HCEC 1CT (cell line): ENCODE measurements around the gene TRMT112.
"Not testable (repeated sequence)": the region's sequence is repeated elsewhere in the genome, so short reads cannot be mapped to it uniquely, and the experiment has no call there.

ENCODE experiments used
- DNase-seq: peaks from one replicate; pipeline ENCODE4 v3.0.0-alpha.2; 2017

TRMT112 gene

DNA sequence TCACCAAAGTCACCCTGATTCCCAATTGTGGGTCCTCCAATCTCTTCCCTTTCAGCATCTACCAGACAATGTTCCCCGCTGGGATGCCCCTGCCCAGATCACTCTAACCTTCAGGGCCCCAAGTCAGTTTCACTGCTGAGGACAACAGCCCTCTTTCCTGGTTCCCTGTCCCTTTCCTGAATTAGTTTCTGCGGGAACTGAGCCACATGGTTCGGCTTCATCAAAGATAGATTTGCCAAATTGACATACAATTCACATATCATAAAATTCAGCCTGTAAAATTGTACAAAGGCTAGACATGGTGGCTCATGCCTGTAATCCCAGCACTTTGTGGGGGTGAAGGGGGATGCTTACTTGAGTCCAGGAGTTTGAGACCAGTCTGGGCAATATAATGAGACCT, 10.6 kb upstream of the TRMT112 start:
- DNase-seq = no peak

DNA sequence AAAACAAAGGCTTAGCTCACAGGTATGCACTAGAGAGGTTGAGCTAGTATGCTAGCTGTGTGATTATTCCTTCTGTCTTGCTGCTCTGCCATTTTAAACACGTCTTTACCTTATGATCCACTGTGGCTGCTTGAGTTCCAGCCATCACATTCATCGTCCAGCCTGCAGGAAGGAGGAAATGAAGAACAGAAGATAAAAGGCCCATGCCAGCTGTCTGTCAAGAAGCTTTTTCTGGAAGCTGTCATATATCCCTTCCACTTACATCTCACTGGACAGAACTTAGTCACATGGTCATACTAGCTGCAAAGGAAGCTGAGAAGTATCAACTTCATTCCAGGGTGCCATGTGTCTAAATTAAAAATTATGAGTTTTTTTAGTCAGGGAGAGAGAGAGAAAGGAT, 10.0 kb upstream of the TRMT112 start:
- DNase-seq = no peak

DNA sequence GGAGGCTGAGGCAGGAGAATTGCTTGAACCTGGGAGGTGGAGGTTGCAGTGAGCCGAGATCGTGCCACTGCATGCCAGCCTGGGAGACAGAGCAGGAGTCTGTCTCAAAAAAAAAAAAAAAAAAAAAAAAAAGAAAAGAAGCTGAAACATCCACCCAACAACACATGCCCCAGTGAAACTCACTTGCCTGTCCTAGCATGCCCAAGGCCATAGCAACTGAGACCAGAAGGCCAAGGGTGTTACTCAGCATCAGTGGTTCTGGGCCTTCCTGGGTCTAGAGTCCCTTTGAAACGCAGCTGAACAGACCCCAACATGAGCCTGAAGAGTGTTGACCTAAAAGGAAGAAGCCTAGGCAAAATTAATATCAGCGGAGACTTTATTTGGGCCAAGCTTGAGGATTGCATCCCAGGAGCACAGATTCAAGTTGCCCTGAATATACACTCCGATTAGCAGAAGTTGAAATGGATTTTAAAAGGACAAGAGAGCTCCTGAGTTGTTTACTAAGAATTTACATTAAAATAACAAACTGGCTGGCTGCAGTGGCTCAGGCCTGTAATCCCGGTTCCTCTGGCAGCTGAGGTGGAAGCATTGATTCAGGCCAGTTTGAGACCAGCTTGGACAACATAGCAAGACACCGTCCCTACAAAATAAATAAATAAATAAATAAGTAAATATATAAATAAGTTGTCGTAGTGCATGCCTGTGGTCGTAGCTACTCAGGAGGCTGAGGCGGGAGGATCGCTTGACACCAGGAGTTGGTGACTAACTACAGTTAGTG, 7.5 kb upstream of the TRMT112 start:
- no peak for DNase-seq

DNA sequence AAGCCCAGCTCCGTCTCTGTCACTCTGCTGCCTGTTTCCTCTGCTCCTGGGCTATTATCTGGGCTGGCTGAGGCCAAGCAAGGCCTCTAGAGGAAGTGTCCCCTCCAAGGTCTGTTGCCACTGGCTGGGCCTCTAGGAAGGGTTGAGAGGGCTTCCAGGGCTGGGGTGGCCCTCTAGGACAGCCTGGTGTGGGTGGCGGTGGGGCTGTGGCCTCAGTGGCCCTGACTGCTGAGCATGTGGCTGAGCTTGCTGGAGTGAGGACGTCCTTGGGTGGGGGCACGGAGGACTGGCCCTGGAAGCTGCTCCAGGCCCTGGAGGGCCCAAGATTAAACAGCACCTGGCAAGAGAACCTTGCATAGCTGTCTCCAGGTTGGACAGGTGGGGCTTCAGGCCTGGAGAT, 6.6 kb upstream of the TRMT112 start:
- DNase-seq = not testable (repeated sequence)

DNA sequence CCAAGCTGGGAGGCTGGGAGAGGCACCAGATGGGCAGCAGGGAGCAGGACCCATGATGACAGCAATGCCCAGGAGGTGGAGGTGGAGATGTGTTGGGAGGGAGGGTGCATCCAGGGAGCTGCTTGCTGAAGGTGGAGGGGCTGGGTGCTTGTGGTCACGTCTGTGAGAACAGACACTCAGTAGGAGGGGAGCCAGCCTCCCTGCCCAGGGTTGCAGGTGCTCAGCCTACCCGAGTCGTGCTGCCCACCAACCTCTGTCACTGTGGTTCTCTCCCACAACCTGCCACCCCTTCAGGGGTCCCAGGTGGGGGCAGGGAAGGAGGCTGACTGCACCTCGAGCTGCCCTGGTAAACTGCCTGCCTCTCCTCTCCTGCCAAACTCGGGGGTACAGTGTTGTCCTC, 6.0 kb upstream of the TRMT112 start:
- no peak for DNase-seq

DNA sequence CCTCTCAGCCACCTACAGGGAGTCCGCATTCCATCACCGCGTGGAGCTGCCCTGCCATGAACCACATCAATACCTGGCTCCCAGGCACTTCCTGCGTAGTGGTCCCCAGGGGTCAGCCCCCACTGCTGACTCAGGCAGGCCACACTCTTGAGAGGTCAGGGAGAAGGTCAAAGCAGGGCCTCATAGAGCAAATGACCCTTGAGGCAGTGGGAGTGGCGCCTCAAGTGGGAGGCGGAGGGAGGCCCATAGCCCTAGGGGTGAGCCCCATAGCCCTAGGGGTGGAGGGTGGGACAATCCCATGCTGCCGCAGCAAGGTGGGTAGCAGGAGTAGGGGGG, 5.5 kb upstream of the TRMT112 start:
- no peak for DNase-seq

DNA sequence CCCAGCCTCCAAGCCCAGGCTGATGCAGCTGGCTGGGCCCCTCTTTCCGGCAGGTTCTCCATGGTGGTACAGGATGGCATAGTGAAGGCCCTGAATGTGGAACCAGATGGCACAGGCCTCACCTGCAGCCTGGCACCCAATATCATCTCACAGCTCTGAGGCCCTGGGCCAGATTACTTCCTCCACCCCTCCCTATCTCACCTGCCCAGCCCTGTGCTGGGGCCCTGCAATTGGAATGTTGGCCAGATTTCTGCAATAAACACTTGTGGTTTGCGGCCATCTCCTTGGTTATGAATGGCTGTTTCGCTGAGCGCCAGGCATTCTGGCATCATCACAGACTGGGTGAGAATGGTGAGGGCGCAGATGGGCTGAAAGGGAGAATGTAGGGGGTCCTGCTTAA, 4.2 kb upstream of the TRMT112 start:
- DNase-seq = no peak

DNA sequence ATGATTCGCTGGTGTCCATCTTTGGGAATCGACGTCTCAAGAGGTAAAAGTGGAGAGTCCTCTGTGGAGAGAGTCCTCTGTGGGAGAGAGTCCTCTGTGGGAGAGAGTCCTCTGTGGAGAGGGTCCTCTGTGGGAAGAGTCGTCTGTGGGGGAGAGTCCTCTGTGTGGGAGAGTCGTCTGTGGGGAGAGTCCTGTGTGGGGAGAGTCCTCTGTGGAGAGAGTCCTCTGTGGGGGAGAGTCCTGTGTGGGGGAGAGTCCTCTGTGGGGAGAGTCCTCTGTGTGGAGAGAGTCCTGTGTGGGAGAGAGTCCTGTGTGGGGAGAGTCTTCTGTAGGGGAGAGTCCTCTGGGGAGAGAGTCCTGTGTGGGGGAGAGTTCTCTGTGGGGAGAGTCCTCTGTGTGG, 3.7 kb upstream of the TRMT112 start:
- DNase-seq = no peak

DNA sequence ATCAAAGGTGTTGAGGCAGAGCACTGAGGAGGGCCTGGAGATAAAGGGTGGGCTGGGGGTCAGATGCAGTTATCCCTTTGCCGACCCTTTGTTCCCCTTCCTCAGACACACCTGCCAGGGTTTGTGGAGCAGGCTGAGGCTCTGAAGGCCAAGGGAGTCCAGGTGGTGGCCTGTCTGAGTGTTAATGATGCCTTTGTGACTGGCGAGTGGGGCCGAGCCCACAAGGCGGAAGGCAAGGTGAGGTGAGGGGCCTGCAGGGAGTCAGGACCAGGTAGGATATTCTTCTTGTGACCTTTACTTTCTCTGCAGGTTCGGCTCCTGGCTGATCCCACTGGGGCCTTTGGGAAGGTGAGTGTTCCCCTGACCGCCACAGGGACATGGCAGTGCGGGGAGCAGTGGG, 3.2 kb upstream of the TRMT112 start:
- no peak for DNase-seq

DNA sequence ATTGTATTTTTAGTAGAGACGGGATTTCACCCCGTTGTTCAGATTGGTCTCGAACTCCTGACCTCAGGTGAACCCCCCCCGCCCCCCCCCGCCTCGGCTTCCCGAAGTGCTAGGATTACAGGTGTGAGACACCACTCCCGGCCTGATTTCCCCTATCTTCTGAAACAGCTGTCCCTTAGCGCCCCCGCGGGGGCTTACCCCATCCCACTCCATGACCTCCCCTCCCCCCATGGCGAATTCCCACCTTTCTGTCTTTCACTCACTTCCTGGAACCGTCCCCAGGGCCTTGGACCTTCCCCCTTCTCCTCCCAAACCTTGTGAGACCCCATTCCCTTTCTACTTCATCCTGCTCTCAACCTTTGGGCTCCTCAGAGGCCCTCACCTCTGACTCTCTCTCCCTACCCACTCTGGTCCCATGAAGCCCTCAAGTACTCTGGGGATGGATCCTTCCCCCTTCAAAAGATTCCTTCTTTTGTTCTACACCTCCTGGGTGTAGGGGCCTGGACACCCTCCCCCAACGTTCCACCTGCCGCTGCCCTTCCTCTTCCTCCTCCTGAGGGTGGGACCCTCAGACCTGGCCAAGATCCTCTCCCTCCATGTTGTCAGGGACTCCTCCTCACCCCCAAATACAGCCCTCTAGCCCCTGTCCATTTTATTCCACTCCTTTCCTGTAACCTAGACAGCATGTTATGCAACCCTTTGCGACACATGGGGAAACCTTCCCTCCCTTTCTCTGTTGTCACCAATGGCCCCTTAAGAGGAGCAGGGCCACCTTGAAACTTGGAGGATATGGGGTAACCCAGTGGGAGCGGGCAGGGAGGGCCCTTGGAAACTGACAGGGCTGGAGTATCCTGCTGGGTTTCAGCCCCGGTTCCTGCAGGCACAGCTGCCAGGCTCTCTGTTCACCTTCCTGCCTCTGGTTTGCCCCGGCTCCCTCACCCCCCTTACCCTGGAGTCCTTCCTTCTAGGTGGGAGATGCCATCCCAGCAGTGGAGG, 1.7 kb upstream of the TRMT112 start:
- no peak for DNase-seq

DNA sequence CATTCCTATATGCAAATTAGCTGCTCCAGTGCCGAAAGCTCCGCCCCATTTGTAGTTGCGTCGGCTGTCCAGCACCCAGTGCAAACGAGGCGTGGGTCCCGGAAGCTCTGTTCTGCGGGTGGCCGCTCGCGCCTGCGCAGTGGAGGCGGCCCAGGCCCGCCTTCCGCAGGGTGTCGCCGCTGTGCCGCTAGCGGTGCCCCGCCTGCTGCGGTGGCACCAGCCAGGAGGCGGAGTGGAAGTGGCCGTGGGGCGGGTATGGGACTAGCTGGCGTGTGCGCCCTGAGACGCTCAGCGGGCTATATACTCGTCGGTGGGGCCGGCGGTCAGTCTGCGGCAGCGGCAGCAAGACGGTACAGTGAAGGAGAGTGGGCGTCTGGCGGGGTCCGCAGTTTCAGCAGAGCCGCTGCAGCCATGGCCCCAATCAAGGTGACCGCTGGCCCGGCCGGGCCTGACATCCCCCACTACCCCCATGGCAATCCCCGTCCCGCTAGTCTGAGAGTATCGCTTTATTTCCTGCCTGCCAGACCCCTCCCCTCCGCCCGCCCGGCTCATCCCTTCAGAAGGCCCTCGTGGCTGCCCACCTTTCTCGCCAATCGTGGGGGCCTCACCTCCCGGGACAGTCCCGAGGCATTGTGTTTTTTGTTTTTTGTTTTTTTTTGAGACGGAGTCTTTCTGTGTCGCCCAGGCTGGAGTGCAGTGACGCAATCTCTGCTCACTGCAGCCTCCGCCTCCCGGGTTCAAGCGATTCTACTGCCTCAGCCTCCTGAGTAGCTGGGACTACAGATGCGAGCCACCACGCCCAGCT, 804 bp upstream of the TRMT112 start, which contains the start of gene PRDX5:
TSS of gene PRDX5 (plus strand) at position 161 of the 805 bp plus-strand sequence. CDS start at position 256, 95 bp downstream.
- DNase-seq = peak; percentile 95

DNA sequence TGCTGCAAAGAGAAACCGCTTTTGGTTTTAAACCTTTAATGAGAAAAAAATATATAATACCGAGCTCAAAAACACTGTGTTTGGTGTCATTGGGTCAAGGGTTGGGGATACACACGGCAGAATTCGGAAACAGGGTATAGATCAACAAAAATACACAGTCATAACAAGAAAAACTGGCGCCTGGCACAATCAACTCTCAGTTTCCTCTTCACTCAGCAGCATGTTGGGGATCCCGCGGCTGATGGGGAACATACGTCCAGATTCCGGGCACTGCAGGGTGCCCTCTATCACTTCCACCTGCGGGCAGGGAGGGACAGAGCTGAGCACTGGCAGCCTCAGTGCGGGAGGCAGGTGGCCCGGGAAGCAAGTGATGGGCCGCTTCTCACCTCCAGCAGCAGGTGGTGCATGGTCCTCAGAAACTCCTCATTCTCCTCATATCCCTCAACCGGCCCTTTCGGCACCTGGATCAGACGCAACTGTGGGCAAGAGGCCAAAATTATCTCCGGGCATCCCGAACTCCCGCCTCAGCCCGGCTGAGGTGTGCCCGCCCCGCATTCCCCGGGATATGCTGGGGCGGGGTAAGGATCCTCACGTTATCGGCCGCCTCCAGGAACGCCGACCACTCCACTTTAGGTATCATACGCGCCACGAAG, 561 bp downstream of the TRMT112 start:
- DNase-seq = peak; percentile 12

DNA sequence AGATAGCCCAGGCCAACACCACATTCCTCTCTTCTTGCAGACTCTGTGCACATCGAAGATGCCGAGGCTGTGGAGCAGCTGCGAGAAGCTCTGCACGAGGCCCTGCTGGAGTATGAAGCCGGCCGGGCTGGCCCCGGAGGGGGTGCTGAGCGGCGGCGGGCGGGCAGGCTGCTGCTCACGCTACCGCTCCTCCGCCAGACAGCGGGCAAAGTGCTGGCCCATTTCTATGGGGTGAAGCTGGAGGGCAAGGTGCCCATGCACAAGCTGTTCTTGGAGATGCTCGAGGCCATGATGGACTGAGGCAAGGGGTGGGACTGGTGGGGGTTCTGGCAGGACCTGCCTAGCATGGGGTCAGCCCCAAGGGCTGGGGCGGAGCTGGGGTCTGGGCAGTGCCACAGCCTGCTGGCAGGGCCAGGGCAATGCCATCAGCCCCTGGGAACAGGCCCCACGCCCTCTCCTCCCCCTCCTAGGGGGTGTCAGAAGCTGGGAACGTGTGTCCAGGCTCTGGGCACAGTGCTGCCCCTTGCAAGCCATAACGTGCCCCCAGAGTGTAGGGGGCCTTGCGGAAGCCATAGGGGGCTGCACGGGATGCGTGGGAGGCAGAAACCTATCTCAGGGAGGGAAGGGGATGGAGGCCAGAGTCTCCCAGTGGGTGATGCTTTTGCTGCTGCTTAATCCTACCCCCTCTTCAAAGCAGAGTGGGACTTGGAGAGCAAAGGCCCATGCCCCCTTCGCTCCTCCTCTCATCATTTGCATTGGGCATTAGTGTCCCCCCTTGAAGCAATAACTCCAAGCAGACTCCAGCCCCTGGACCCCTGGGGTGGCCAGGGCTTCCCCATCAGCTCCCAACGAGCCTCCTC, 1.5 kb downstream of the TRMT112 start:
- DNase-seq = not testable (repeated sequence)

DNA sequence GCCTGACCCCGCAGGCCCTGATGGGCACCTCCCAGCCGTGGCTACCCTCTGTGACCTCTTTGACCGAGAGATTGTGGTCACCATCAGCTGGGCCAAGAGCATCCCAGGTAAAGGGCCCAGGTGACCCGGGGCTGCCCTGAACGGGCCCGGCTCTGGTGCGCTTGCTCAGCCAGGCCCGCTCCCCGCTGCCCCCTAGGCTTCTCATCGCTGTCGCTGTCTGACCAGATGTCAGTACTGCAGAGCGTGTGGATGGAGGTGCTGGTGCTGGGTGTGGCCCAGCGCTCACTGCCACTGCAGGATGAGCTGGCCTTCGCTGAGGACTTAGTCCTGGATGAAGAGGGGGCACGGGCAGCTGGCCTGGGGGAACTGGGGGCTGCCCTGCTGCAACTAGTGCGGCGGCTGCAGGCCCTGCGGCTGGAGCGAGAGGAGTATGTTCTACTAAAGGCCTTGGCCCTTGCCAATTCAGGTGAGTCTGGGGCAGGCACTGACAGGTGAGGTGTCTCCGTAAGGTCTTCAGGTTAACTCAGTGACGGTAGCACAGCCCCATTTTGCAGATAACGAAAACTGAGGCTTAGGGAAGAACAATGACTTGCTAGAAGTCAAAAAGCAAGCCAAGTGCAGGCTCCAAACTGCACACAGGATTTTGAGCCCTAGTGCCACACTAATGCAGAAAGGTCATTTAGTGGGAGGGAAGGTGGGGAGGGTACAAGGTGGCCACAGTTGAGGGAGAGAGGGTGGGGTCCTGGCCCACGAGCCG, 2.4 kb downstream of the TRMT112 start:
- no peak for DNase-seq

DNA sequence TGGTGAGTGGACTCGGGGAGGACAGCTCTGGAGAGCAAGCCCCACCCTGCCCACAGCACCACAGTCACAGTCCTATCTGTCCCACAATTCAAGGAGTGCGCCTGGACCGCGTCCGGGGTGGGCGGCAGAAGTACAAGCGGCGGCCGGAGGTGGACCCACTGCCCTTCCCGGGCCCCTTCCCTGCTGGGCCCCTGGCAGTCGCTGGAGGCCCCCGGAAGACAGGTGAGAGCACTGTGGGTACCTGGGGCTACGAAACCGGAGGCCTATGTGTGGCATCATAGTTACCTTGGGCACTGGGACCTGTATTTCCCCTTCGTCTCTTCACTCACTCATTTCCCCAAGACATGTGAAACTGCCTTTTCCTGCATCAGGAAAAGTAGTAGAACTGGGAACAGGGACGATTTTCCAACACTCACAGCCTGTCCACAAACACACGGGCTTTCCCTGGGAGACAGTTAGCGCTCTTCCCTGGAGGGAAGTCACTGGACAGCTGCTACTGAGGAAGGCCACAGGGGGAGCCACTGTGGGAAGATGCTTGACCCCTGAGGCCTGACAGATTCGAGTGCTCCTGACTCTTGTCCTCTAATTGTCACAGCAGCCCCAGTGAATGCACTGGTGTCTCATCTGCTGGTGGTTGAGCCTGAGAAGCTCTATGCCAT, 3.1 kb downstream of the TRMT112 start:
- DNase-seq = no peak

DNA sequence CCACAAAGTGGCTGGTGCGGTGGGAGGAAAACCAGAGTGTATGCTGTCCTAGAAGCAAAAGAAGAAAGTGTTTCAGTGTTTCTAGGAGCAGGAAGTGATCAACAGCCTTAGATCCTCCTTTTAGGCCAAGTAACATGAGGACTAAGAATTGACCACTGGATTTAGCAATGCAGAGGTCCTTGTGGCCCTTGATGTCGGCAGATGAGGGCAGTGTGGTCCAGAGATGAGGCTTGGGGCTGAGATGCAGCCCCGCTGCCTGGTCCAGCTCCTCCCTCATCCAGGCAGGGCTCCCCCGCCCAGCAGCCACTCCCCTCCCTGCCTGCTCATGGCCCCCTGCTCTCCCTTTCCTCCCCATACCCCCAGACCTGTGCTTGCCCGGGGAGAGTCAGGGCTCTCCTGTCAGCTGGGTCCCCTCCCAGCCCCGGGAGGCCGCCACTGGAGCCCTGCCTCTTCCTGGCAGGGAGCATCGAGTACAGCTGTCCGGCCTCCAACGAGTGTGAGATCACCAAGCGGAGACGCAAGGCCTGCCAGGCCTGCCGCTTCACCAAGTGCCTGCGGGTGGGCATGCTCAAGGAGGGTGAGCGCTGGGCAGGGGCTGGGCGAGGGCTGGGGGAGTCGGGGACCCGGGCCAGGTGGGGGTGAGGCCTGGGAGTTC, 3.7 kb downstream of the TRMT112 start:
- DNase-seq = no peak

DNA sequence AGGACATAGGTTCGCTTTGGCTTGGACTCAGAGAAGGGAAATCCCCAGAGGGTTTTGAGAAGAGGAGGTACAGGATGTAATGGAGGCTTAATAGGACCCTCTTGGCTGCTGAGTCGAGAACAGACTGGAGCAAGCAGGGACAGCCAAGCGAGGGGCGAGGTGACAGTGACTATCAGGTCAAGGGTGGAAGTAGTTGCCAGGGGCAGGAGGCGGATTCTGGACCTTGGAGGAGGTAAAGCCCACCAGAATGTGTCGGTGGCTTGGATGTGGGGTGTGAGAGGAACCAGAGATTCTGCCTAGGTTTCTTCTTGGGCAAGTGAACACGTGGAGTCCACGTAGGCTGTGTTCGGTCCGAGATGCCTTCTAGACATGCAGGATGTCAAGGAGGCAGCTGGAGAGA, 4.4 kb downstream of the TRMT112 start:
- no peak for DNase-seq

DNA sequence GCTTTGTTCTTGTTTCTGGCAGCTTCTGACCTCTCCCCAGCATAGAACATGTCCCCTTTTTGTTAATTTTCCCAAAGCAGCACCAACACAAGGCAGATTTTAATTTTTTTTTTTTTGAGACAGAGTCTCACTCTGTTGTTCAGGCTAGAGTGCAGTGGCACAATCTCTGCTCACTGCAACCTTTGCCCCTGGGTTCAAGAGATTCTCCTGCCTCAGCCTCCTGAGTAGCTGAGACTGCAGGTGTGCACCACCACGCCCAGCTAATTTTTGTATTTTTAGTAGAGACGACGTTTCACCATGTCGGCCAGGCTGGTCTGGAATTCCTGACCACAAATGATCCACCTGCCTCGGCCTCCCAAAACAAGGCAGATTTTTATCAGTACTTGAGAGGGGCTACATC, 9.6 kb downstream of the TRMT112 start:
- not testable (repeated sequence) for DNase-seq

DNA sequence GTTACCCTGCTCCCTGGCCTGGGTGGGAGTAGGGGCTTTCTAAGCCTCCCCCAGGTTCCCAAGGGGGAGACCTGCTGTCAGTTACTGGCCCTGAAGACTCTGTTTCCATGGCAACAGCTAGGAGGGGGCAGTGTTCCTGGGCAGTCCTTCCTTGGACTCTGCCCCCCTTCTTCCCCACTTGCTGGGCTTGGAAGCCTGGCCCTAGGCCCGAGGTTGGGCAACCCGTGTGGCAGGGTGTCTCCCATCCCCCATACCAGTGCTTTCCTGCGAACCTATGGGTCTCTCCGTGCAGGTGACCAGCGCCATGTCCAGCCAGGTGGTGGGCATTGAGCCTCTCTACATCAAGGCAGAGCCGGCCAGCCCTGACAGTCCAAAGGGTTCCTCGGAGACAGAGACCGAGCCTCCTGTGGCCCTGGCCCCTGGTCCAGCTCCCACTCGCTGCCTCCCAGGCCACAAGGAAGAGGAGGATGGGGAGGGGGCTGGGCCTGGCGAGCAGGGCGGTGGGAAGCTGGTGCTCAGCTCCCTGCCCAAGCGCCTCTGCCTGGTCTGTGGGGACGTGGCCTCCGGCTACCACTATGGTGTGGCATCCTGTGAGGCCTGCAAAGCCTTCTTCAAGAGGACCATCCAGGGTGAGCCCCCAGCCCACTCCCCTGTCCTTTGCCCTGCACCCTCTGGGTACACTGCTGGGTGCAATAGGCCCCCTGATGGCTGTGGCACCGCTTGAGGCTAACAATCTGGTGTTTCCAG, 10.3 kb downstream of the TRMT112 start:
- DNase-seq = no peak
